RWPE2 (cell line): ENCODE data around the gene BFSP2.
"Not testable (repeated sequence)": the region's sequence is repeated elsewhere in the genome, so short reads cannot be mapped to it uniquely, and the experiment has no call there.

Experiments used
- ATAC-seq: fragments of 200-7000 bp; cut with Tn5 transposase; 3 replicates; pipeline ENCODE4 v1.9.1; 2021; ENCODE audit warnings: low read depth
- DNase-seq: peaks from one replicate; pipeline ENCODE4 v3.0.0-alpha.2; 2020; ENCODE audit warnings: low spot score
- H3K27ac ChIP-seq: fragments of 450-650 bp; 2 replicates; pipeline ENCODE4 v1.5.1; 2017; ENCODE audit warnings: mild to moderate bottlenecking; ENCODE audit not compliant: poor library complexity, severe bottlenecking
- H3K27me3 ChIP-seq: fragments of 250-450 bp; sonication (Bioruptor Pico); 2 replicates; pipeline ENCODE4 v1.5.1; 2021; ENCODE audit warnings: mild to moderate bottlenecking, moderate library complexity; ENCODE audit not compliant: insufficient read depth, poor library complexity, severe bottlenecking
- H3K36me3 ChIP-seq: fragments of 250-450 bp; sonication (Bioruptor Pico); 2 replicates; pipeline ENCODE4 v1.5.1; 2020; ENCODE audit warnings: low read depth, mild to moderate bottlenecking, moderate library complexity
- H3K4me1 ChIP-seq: fragments of 250-450 bp; sonication (Bioruptor Pico); 2 replicates; pipeline ENCODE4 v1.5.1; 2021; ENCODE audit warnings: mild to moderate bottlenecking, moderate library complexity; ENCODE audit not compliant: insufficient read depth, poor library complexity, severe bottlenecking
- H3K4me3 ChIP-seq: fragments of 250-450 bp; sonication (Bioruptor Pico); 2 replicates; pipeline ENCODE4 v1.5.1; 2021; ENCODE audit warnings: mild to moderate bottlenecking, moderate library complexity; ENCODE audit not compliant: severe bottlenecking
- H3K9me3 ChIP-seq: fragments of 250-450 bp; sonication (Bioruptor Pico); 2 replicates; pipeline ENCODE4 v1.5.1; 2021; ENCODE audit warnings: mild to moderate bottlenecking, moderate library complexity; ENCODE audit not compliant: severe bottlenecking
- TF ChIP-seq, protein P1 (sequence below): fragments of 450-650 bp; IDR thresholded peaks from one replicate; pipeline ENCODE4 v1.5.1; 2017; ENCODE audit warnings: mild to moderate bottlenecking, moderate library complexity; ENCODE audit not compliant: poor library complexity, severe bottlenecking

BFSP2 gene

DNA sequence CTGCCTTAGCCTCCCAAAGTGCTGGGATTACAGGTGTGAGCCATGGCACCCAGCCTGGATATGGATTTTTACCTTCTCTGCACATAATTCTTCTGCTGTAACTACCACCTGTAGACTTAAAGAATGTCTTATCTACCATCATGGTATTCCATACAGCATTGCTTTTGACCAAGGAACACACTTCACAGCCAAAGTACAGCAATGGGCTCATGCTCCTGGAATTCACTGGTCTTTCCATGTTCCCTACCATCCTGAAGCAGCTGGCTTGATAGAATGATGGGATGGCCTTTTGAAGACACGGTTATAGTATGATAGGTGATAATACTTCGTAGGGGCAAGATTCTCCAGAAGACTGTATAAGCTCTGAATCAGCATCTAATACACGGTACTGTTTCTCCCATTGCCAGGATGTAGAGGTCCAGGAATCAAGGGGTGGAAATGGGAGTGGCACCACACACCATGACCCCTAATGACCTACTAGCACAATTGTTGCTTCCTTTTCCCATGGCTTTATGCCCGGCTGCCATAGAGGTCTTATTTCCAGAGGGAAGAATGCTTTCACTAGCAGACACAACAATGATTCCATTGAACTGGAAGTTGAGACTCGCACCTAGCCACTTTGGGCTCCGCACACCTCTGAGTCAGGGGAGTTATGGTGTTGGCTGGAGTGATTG is 112.7 kb downstream of the BFSP2 start:
- no peaks in the 10 kb centered on the region for H3K36me3 ChIP-seq
- H3K4me1 ChIP-seq: no peaks in the 10 kb centered on the region
- H3K27ac ChIP-seq: no peak overlapping the region
- TF ChIP-seq, protein P1, sequence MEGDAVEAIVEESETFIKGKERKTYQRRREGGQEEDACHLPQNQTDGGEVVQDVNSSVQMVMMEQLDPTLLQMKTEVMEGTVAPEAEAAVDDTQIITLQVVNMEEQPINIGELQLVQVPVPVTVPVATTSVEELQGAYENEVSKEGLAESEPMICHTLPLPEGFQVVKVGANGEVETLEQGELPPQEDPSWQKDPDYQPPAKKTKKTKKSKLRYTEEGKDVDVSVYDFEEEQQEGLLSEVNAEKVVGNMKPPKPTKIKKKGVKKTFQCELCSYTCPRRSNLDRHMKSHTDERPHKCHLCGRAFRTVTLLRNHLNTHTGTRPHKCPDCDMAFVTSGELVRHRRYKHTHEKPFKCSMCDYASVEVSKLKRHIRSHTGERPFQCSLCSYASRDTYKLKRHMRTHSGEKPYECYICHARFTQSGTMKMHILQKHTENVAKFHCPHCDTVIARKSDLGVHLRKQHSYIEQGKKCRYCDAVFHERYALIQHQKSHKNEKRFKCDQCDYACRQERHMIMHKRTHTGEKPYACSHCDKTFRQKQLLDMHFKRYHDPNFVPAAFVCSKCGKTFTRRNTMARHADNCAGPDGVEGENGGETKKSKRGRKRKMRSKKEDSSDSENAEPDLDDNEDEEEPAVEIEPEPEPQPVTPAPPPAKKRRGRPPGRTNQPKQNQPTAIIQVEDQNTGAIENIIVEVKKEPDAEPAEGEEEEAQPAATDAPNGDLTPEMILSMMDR: no peak
- H3K27me3 ChIP-seq: no peaks in the 10 kb centered on the region
- DNase-seq (no peak), ATAC-seq (no peak)
- H3K4me3 ChIP-seq: no peak overlapping the region
- no peaks in the 10 kb centered on the region for H3K9me3 ChIP-seq

DNA sequence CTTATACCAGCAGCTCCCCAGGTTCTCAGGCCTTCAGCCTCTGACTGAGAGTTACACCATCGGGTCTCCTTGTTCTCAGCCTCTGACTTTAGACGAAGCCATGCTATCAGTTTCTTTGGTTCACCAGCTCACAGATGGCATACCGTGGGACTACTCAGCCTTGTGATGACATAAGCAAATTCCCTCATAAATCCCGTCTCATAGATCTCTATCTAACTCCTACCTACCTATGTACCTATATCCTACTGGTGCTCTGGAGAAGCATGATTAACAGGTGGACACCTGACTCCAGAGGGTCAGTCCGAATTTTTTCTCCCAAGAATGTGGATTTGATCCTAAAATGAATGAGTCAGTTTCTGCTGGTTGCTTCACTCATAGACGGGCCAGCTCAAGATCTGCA is 114.6 kb downstream of the BFSP2 start:
- H3K4me3 ChIP-seq: no peak overlapping the region
- no peaks in the 10 kb centered on the region for H3K36me3 ChIP-seq
- H3K9me3 ChIP-seq: no peaks in the 10 kb centered on the region
- H3K4me1 ChIP-seq: no peaks in the 10 kb centered on the region
- no peak overlapping the region for H3K27ac ChIP-seq
- TF ChIP-seq, protein P1: no peak
- no peak for DNase-seq
- no peak for ATAC-seq
- no peaks in the 10 kb centered on the region for H3K27me3 ChIP-seq

DNA sequence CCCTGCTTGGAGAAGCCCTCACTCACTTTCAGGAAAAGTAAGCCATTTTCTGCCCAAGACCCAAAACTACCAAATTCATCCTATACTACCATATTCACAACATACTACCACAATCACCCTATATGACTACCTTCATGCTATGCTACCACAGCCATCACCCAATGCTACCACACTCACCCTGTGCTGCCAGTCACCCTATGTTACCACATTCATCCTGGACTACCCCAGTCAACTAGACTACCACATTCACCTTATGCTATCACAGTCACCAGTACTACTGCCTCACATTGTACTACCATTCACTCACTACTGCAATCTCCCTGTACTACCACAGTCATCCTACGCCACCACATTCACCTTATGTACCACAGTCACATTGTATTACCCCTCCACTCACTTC is 115.3 kb downstream of the BFSP2 start:
- TF ChIP-seq, protein P1: no peak
- no peak overlapping the region for H3K27ac ChIP-seq
- DNase-seq: no peak

DNA sequence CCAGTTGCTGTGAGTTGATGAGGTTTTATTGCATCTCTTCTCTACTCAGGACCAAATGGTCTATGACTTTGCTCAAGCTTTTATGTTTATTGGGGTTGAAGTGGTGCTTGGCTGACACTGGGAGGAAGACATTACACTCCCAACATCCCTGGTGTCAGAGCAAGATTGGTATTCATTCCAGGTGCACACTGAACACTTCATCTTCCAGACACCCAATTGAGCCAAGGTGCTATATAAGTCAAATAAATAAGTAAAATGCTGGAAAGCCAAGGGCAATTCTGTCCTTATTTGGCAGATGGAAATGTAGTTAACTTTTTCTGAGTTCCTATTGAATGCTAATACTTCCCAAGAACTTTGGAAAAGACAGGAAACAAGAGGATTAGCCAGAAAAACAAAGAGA is 120.4 kb downstream of the BFSP2 start:
- ATAC-seq: no peak
- Histone ChIP-seq H3K4me3 (no peak overlapping the region), H3K27me3 (no peaks in the 10 kb centered on the region), H3K9me3 (no peaks in the 10 kb centered on the region), H3K4me1 (no peaks in the 10 kb centered on the region), H3K27ac (no peak overlapping the region), H3K36me3 (no peaks in the 10 kb centered on the region)
- DNase-seq: no peak
- TF ChIP-seq, protein P1: no peak

More for the DNA sequence above, 115.3 kb downstream of the BFSP2 start:
- Histone ChIP-seq H3K9me3 (no peaks in the 10 kb centered on the region), H3K36me3 (no peaks in the 10 kb centered on the region), H3K4me3 (no peak overlapping the region), H3K4me1 (no peaks in the 10 kb centered on the region), H3K27me3 (no peaks in the 10 kb centered on the region)
- no peak for ATAC-seq

DNA sequence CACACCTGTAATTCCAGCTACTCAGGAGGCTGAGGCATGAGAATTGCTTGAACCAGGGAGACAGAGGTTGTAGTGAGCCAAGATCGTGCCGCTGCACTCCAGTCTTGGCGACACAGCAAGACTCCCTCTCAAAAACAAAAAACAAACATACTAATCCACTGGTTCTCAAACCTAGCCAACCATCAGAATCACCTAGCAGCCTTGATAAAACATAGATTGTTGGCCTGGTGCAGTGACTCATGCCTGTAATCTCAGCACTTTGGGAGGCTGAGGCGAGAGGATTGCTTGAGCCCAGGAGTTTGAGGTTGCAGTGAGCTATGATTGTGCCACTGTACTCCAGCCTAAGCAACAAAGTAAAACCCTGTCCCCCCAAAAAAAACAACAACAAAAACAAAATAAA is 121.1 kb downstream of the BFSP2 start:
- not testable (repeated sequence) for H3K27ac ChIP-seq, H3K9me3 ChIP-seq, H3K4me1 ChIP-seq, H3K4me3 ChIP-seq, H3K36me3 ChIP-seq, H3K27me3 ChIP-seq, ATAC-seq, DNase-seq
